Measurements from ENCODE around the gene REC8.

- TF ChIP-seq CTCF (IDR thresholded peaks at IDR 0.05) (no peak), POLR2A (IDR thresholded peaks at IDR 0.05) (no peak)
These were observed 15.6 kb downstream of the REC8 start for GRCh38 chr14:24187539-24187915.
